Mucosa of stomach (tissue), 1 donor: Measurements from ENCODE around the gene NTPCR.

Experiments used
- H3K27me3 ChIP-seq: one replicate; pipeline ENCODE4 v1.7.0; 2013; ENCODE audit warnings: mild to moderate bottlenecking, low read length; ENCODE audit not compliant: control insufficient read depth, insufficient read depth
- H3K36me3 ChIP-seq: one replicate; pipeline ENCODE4 v1.7.0; 2013; ENCODE audit warnings: low read length; ENCODE audit not compliant: control insufficient read depth, insufficient read depth
- H3K4me1 ChIP-seq: one replicate; pipeline ENCODE4 v1.7.0; 2013; ENCODE audit warnings: mild to moderate bottlenecking, low read length; ENCODE audit not compliant: control insufficient read depth, insufficient read depth
- H3K4me3 ChIP-seq: one replicate; pipeline ENCODE4 v1.7.0; 2013; ENCODE audit warnings: low read length
- H3K9ac ChIP-seq: one replicate; pipeline ENCODE4 v1.7.0; 2013; ENCODE audit warnings: mild to moderate bottlenecking, low read length, moderate library complexity
- H3K9me3 ChIP-seq: one replicate; pipeline ENCODE4 v1.7.0; 2013; ENCODE audit warnings: mild to moderate bottlenecking, low read length, moderate library complexity; ENCODE audit not compliant: control insufficient read depth
- donor health status: Pancreatic carcinoma.

Gene NTPCR

GRCh38 chr1:232932486-232933425 lies 17.7 kb upstream of the NTPCR start:
- H3K36me3 ChIP-seq: no peaks in the 10 kb centered on the region
- no peaks in the 10 kb centered on the region for H3K9me3 ChIP-seq
- no peak overlapping the region for H3K9ac ChIP-seq
- no peaks in the 10 kb centered on the region for H3K27me3 ChIP-seq
- H3K4me1 ChIP-seq: no peaks in the 10 kb centered on the region
- H3K4me3 ChIP-seq: no peak overlapping the region

GRCh38 chr1:232936941-232937340 lies 13.5 kb upstream of the NTPCR start:
- no peaks in the 10 kb centered on the region for H3K4me1 ChIP-seq

GRCh38 chr1:232937741-232938375 lies 12.6 kb upstream of the NTPCR start:
- H3K4me1 ChIP-seq: no peaks in the 10 kb centered on the region
- no peaks in the 10 kb centered on the region for H3K36me3 ChIP-seq
- H3K9ac ChIP-seq: no peak overlapping the region
- H3K9me3 ChIP-seq: no peaks in the 10 kb centered on the region
- H3K27me3 ChIP-seq: peaks cover 4% of the 10 kb centered on the region
- no peak overlapping the region for H3K4me3 ChIP-seq

More at GRCh38 chr1:232936941-232937340, 13.5 kb upstream of the NTPCR start:
- Histone ChIP-seq H3K9ac (no peak overlapping the region), H3K36me3 (no peaks in the 10 kb centered on the region), H3K9me3 (no peaks in the 10 kb centered on the region), H3K27me3 (peaks cover 4% of the 10 kb centered on the region), H3K4me3 (no peak overlapping the region)

- H3K36me3 ChIP-seq: no peaks in the 10 kb centered on the region
- H3K4me1 ChIP-seq: no peaks in the 10 kb centered on the region
- no peaks in the 10 kb centered on the region for H3K9me3 ChIP-seq
- no peak overlapping the region for H3K9ac ChIP-seq
- peaks cover 4% of the 10 kb centered on the region for H3K27me3 ChIP-seq
- H3K4me3 ChIP-seq: no peak overlapping the region
Observed at GRCh38 chr1:232938926-232939325, 11.5 kb upstream of the NTPCR start.

GRCh38 chr1:232939748-232940147 lies 10.7 kb upstream of the NTPCR start:
- H3K36me3 ChIP-seq: no peaks in the 10 kb centered on the region

GRCh38 chr1:232940262-232940661 lies 10.1 kb upstream of the NTPCR start:
- Histone ChIP-seq H3K36me3 (no peaks in the 10 kb centered on the region), H3K4me3 (no peak overlapping the region), H3K9me3 (no peaks in the 10 kb centered on the region), H3K4me1 (no peaks in the 10 kb centered on the region), H3K9ac (no peak overlapping the region), H3K27me3 (peaks cover 4% of the 10 kb centered on the region)

More at GRCh38 chr1:232939748-232940147, 10.7 kb upstream of the NTPCR start:
- H3K4me3 ChIP-seq: no peak overlapping the region
- no peaks in the 10 kb centered on the region for H3K9me3 ChIP-seq
- H3K9ac ChIP-seq: no peak overlapping the region
- peaks cover 4% of the 10 kb centered on the region for H3K27me3 ChIP-seq
- no peaks in the 10 kb centered on the region for H3K4me1 ChIP-seq

- Histone ChIP-seq H3K9ac (no peak overlapping the region), H3K4me3 (no peak overlapping the region), H3K4me1 (no peaks in the 10 kb centered on the region), H3K27me3 (peaks cover 4% of the 10 kb centered on the region), H3K36me3 (no peaks in the 10 kb centered on the region), H3K9me3 (no peaks in the 10 kb centered on the region)
Observed at GRCh38 chr1:232942413-232943294, 7.8 kb upstream of the NTPCR start.

GRCh38 chr1:232943679-232944252 lies 6.6 kb upstream of the NTPCR start:
- Histone ChIP-seq H3K27me3 (peaks cover 4% of the 10 kb centered on the region), H3K9ac (no peak overlapping the region), H3K9me3 (no peaks in the 10 kb centered on the region), H3K36me3 (no peaks in the 10 kb centered on the region), H3K4me1 (no peaks in the 10 kb centered on the region), H3K4me3 (no peak overlapping the region)

- H3K9me3 ChIP-seq: no peaks in the 10 kb centered on the region
- H3K4me1 ChIP-seq: no peaks in the 10 kb centered on the region
- H3K4me3 ChIP-seq: no peak overlapping the region
- H3K9ac ChIP-seq: no peak overlapping the region
- H3K27me3 ChIP-seq: peaks cover 4% of the 10 kb centered on the region
- no peaks in the 10 kb centered on the region for H3K36me3 ChIP-seq
Observed at GRCh38 chr1:232944347-232944746, 6.1 kb upstream of the NTPCR start.

GRCh38 chr1:232949636-232950196 lies 695 bp upstream of the NTPCR start:
- Histone ChIP-seq H3K4me3 (peak overlapping the region; percentile 82), H3K4me1 (peaks cover 13% of the 10 kb centered on the region), H3K9ac (peak overlapping the region; percentile 87), H3K9me3 (no peaks in the 10 kb centered on the region), H3K27me3 (no peaks in the 10 kb centered on the region), H3K36me3 (no peaks in the 10 kb centered on the region)

GRCh38 chr1:232951180-232951579 lies 769 bp downstream of the NTPCR start:
- Histone ChIP-seq H3K36me3 (no peaks in the 10 kb centered on the region), H3K4me1 (peaks cover 13% of the 10 kb centered on the region), H3K9me3 (no peaks in the 10 kb centered on the region), H3K4me3 (peak overlapping the region; percentile 82), H3K27me3 (no peaks in the 10 kb centered on the region), H3K9ac (peak overlapping the region; percentile 87)
